HepG2 (cell line): ENCODE results near the gene ANXA9. TPM values are rescaled to one million over a fixed set of nuclear protein-coding genes. Genes with fewer than 3 reads are reported as not detected.

ENCODE experiments used
- ATAC-seq: fragments of 200-7000 bp; cut with Tn5 transposase; 3 replicates; pipeline ENCODE4 v1.9.1; 2020; ENCODE audit warnings: mild to moderate bottlenecking, moderate library complexity
- BruUV-seq: library from RNA; stranded (reverse); fragments of 400-500 nt; replicated peaks from 2 replicates; lab custom pipeline; 2021; lab: Mats Ljungman, UMichigan
- CTCF ChIA-PET: fragments of 300-600 bp; formaldehyde crosslinking; extraction: SDS; loops from one replicate; lab custom pipeline; 2021; ENCODE audit warnings: low total read pairs, inconsistent platforms, low intra/inter-chr PET ratio; lab: Yijun Ruan, JAX
- POLR2A ChIA-PET: fragments of 350-600 bp; sonication (Branson Sonifier 250); formaldehyde crosslinking; loops from one replicate; lab custom pipeline; 2020; ENCODE audit warnings: antibody characterized with exemption, inconsistent platforms; lab: Yijun Ruan, JAX
- DNase-seq: peaks from one replicate; pipeline ENCODE4 v3.0.0-alpha.2; 2015; ENCODE audit warnings: low spot score
- FAIRE-seq: peaks from 3 replicates; lab custom pipeline; 2011; peaks lifted over from hg19 to GRCh38; lab: Jason Lieb, UNC
- H2AFZ ChIP-seq: one replicate; pipeline ENCODE4 v1.6.1; 2011; ENCODE audit warnings: low read length, inconsistent platforms
- H3K27ac ChIP-seq: fragments of 300-600 bp; 3 replicates; pipeline ENCODE4 v1.8.0; 2011; ENCODE audit warnings: mixed run types, mild to moderate bottlenecking, mixed read lengths, low read length, inconsistent platforms; ENCODE audit not compliant: insufficient read depth; ENCODE audit errors: extremely low read length
- H3K27me3 ChIP-seq, 2 experiments: fragments of 200-600 bp in 1 of 2; 2 replicates in 1 of 2; 3 replicates in 1 of 2; pipeline versions ENCODE4 v1.6.0 to v1.8.0; 2011; ENCODE audit warnings: low read length in 2 of 2, mild to moderate bottlenecking in 2 of 2, moderate library complexity in 2 of 2, inconsistent platforms in 1 of 2; ENCODE audit not compliant: insufficient read depth in 2 of 2, control insufficient read depth in 1 of 2
- H3K36me3 ChIP-seq, 2 experiments: fragments of 200-600 bp in 1 of 2; replicated peaks in 1 of 2; 2 replicates in 1 of 2; 3 replicates in 1 of 2; pipeline versions ENCODE4 v1.5.1 to v1.8.0; 2011; ENCODE audit warnings: low read length in 2 of 2, inconsistent platforms in 1 of 2; ENCODE audit not compliant: insufficient read depth in 2 of 2, control insufficient read depth in 1 of 2
- H3K4me1 ChIP-seq: 2 replicates; pipeline ENCODE4 v1.5.1; 2012; ENCODE audit warnings: low read length, inconsistent platforms; ENCODE audit not compliant: insufficient read depth
- H3K4me2 ChIP-seq: 2 replicates; pipeline ENCODE4 v1.6.0; 2011; ENCODE audit warnings: low read depth, low read length, inconsistent platforms
- H3K4me3 ChIP-seq, 3 experiments: fragments of 200-600 bp in 1 of 3; sonication (generic), shearing (Covaris generic) in 1 of 3; replicated peaks in 1 of 3; 2 replicates each; pipeline ENCODE4 v1.5.1; 2011 to 2016; ENCODE audit warnings: low read length in 3 of 3, inconsistent platforms in 2 of 3, low read depth in 2 of 3, mild to moderate bottlenecking in 2 of 3, control low read depth in 1 of 3, mixed read lengths in 1 of 3; ENCODE audit not compliant: insufficient read depth in 1 of 3
- H3K79me2 ChIP-seq: one replicate; pipeline ENCODE4 v1.6.1; 2011; ENCODE audit warnings: low read length, inconsistent platforms; ENCODE audit not compliant: insufficient read depth
- H3K9ac ChIP-seq: 2 replicates; pipeline ENCODE4 v1.6.0; 2011; ENCODE audit warnings: mild to moderate bottlenecking, low read depth, low read length, inconsistent platforms; ENCODE audit not compliant: insufficient read depth
- H3K9me3 ChIP-seq: 2 replicates; pipeline ENCODE4 v1.5.1; 2012; ENCODE audit warnings: mild to moderate bottlenecking, low read length
- H4K20me1 ChIP-seq: 2 replicates; pipeline ENCODE4 v1.6.0; 2011; ENCODE audit warnings: inconsistent platforms, mild to moderate bottlenecking, low read length, moderate library complexity; ENCODE audit not compliant: insufficient read depth
- AGO2 ChIP-seq: fragments of 200-400 bp; formaldehyde crosslinking; optimal IDR thresholded peaks from 2 replicates; pipeline ENCODE3; 2017; ENCODE audit warnings: mild to moderate bottlenecking, low read depth, low read length, moderate library complexity
- GFI1 ChIP-seq: sonication (generic); formaldehyde crosslinking; IDR thresholded peaks from 2 replicates; pipeline ENCODE4 v1.5.0; 2020; ENCODE audit warnings: missing genetic modification reagents, mild to moderate bottlenecking, borderline replicate concordance
- HOXD1 ChIP-seq: sonication (generic); formaldehyde crosslinking; IDR thresholded peaks from 2 replicates; pipeline ENCODE4 v1.5.0; 2020; ENCODE audit warnings: missing genetic modification reagents
- NR2F2 ChIP-seq: IDR thresholded peaks from 2 replicates; pipeline ENCODE4 v1.6.1; 2012; ENCODE audit warnings: low read depth, inconsistent platforms, borderline replicate concordance
- REL ChIP-seq: sonication (generic); formaldehyde crosslinking; conservative IDR thresholded peaks from 2 replicates; pipeline ENCODE4 v1.8.0; 2022; ENCODE audit warnings: mild to moderate bottlenecking, missing genetic modification reagents, moderate library complexity
- RXRB ChIP-seq: IDR thresholded peaks from 2 replicates; pipeline ENCODE4 v1.6.1; 2016; ENCODE audit warnings: borderline replicate concordance, missing genetic modification reagents, missing compliant biosample characterization
- SAP130 ChIP-seq: IDR thresholded peaks from 2 replicates; pipeline ENCODE4 v1.6.1; 2016; ENCODE audit warnings: low read depth
- SOX6 ChIP-seq, 2 experiments: fragments of 450-650 bp in 1 of 2; sonication (generic) in 1 of 2; formaldehyde crosslinking in 1 of 2; IDR thresholded peaks; 2 replicates each; pipeline versions ENCODE4 v1.4.0 to v1.6.1; 2017 to 2020; ENCODE audit warnings: antibody characterized with exemption in 1 of 2, mild to moderate bottlenecking in 1 of 2, missing genetic modification reagents in 1 of 2
- SYNCRIP ChIP-seq: fragments of 200-400 bp; formaldehyde crosslinking; IDR thresholded peaks from 2 replicates; pipeline ENCODE4 v1.6.1; 2018; ENCODE audit warnings: mild to moderate bottlenecking, low read depth, low read length; ENCODE audit not compliant: insufficient read depth
- TP53 ChIP-seq: sonication (generic); formaldehyde crosslinking; conservative IDR thresholded peaks from 2 replicates; pipeline ENCODE4 v1.4.0; 2020; ENCODE audit warnings: missing genetic modification reagents
- ZFP36L1 ChIP-seq: sonication (generic); formaldehyde crosslinking; IDR thresholded peaks from 2 replicates; pipeline ENCODE4 v1.8.0; 2022; ENCODE audit warnings: mild to moderate bottlenecking, missing genetic modification reagents, moderate library complexity
- ZNF331 ChIP-seq: sonication (generic); formaldehyde crosslinking; IDR thresholded peaks from 2 replicates; pipeline ENCODE4 v1.4.0; 2020; ENCODE audit warnings: missing genetic modification reagents
- ZNF33A ChIP-seq: sonication (generic); formaldehyde crosslinking; IDR thresholded peaks from 2 replicates; pipeline ENCODE4 v1.5.1; 2020; ENCODE audit warnings: missing genetic modification reagents, mild to moderate bottlenecking, moderate library complexity, borderline replicate concordance
- ZNF816 ChIP-seq: sonication (generic); formaldehyde crosslinking; IDR thresholded peaks from 2 replicates; pipeline ENCODE4 v1.8.0; 2022; ENCODE audit warnings: missing genetic modification reagents, mild to moderate bottlenecking, borderline replicate concordance
- WGBS: methylation state at CpG from one replicate; pipeline ENCODE4 v1.1.6; 2017; ENCODE audit warnings: low lambda C conversion rate; 5-methylcytosine and 5-hydroxymethylcytosine counted together
- in situ Hi-C: cut with HindIII; loops from 2 replicates; pipeline ENCODE4 v1.10.0; 2017; ENCODE audit warnings: low pct_unique_long_range_greater_than_20kb; ENCODE audit not compliant: extremely low pct_ligation_motif_present
- intact Hi-C: fragments of 100-400 bp; cut with micrococcal nuclease; formaldehyde crosslinking; loops from one replicate; pipeline ENCODE4 v1.10.0; 2022; ENCODE audit not compliant: unreplicated experiment
- polyA plus RNA-seq, 8 experiments: library from polyadenylated mRNA; depleted of rRNA in 3 of 8; stranded (reverse) in 7 of 8; unstranded in 1 of 8; fragments of >200 nt; fragmentation: Illumina TruSeq in 4 of 8; extraction: Trizol in 4 of 8; gene quantifications; 2 replicates each; pipeline versions ENCODE4 v1.2.1 to v1.2.3, GENCODE V29; 2011 to 2016; ENCODE audit warnings: low read depth in 4 of 8, missing spikeins in 1 of 8, mixed read lengths in 1 of 8; ENCODE audit not compliant: insufficient read depth in 1 of 8
- total RNA-seq, 5 experiments: library from RNA; depleted of rRNA; stranded (reverse); fragments of >200 nt; fragmentation: Illumina TruSeq; extraction: Trizol; gene quantifications; 2 replicates each; pipeline ENCODE4 v1.2.3, GENCODE V29; 2016; ENCODE audit warnings: low read depth in 1 of 5
- TF ChIP-seq, protein P1 (sequence below): sonication (generic); formaldehyde crosslinking; IDR thresholded peaks from 2 replicates; pipeline ENCODE4 v1.5.0; 2020; ENCODE audit warnings: mild to moderate bottlenecking, missing genetic modification reagents
- TF ChIP-seq, protein P2 (sequence below): sonication (generic); formaldehyde crosslinking; IDR thresholded peaks from 2 replicates; pipeline ENCODE4 v1.8.0; 2022; ENCODE audit warnings: missing genetic modification reagents, low read depth, mild to moderate bottlenecking, borderline replicate concordance

The ANXA9 gene
- total and polyA plus RNA-seq, 2 of the 13 experiments (the other 11 are each of a cell fraction or from before 2014, with no cell fraction given), result 13.3 to 23.9 TPM

DNA sequence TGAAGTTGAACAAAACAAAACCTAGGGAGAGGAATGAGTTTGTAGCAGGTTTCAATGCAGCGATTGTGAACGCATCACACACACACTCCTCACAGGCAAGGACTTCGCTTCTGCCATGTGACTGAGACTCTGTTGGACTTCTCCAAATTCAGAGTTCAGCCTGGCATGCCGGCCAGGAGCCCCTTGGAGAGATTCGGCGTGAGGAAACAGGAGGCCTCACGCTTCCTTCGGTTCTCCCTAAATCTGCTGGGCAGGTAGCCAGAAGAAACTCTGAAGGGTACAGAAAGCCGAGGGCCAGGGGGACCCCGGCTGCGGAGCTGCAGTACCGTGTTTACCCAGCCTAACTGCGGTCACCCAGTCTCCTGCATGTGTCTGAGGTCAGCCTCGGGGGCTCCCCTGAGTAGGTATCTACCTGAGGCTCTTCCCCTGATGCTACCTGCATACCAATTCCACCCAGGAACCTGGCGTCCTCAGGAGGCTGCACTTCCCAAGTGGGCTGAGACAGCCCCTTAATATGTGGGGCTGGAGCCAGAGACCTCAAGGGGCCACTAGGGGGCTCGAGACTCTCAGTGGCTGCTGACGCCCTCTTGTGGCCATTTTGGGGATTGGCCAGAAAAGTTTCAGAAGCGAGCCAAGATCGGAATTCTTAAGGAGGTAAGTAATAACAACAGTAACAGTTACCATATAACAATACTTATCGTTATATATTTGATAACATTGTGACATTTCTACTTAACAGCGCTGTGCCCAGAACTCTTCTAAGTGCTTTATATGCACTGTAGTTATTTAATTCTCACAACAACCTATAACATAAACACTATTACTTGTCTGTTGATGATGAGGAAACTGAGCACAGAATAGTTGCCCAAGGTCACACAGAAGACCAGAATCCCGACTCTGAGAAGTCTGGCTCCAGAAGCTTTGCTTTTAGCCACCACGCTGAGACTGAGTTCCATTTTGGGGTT is 2.7 kb upstream of the ANXA9 start (continued):
- TF ChIP-seq, protein P1, sequence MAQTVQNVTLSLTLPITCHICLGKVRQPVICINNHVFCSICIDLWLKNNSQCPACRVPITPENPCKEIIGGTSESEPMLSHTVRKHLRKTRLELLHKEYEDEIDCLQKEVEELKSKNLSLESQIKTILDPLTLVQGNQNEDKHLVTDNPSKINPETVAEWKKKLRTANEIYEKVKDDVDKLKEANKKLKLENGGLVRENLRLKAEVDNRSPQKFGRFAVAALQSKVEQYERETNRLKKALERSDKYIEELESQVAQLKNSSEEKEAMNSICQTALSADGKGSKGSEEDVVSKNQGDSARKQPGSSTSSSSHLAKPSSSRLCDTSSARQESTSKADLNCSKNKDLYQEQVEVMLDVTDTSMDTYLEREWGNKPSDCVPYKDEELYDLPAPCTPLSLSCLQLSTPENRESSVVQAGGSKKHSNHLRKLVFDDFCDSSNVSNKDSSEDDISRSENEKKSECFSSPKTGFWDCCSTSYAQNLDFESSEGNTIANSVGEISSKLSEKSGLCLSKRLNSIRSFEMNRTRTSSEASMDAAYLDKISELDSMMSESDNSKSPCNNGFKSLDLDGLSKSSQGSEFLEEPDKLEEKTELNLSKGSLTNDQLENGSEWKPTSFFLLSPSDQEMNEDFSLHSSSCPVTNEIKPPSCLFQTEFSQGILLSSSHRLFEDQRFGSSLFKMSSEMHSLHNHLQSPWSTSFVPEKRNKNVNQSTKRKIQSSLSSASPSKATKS (CRISPR knock-in tag), result no peak
- TF ChIP-seq SOX6 (IDR thresholded peaks at IDR 0.05), result no peak
- TF ChIP-seq SOX6 (CRISPR knock-in tag; IDR thresholded peaks at IDR 0.05), result 0 out of 2 replicates have a peak, but pooled peaks have one; percentile 35

DNA sequence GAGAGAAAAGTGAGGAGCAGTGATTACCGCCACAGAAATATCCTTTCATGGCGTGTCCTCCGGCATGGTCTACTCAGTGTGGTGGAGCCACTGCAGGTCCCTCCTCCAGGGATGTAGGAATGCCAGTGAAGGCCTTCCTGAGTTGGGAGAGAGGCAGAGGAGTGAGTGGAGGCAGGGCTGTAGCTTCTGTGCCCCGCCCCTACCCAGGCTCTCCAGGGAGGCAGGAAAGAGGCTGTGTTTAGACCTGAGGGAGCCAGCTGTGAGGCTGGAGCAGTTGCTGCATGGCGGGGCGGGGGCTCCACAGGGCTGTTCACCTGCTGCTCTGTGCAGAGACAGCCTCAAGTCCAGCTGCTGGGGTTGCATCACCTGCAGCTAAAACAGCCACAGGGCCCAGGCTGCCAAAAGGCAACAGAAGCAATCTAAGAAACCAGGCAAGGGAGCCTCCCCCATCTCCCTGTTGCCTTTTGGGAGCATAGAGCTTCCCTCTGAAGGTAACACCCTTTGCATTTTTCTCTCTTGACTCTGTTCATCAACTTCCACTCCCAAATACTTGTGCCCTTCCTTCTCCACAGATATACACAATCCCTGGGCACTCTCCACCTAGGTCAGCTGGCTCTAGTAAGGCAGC is 801 bp upstream of the ANXA9 start:
- ChIA-PET POLR2A (interaction anchor here (0.8 to 5.2 kb wide), 23 partner anchors 8 to 419 kb away, joined by 3 to 150 read pairs (median 4); partner anchors contain the start of genes C1orf56, ENSA, GOLPH3L and MCL1), CTCF (interaction anchor here (0.9 to 3.9 kb wide), 3 partner anchors 10 to 26 kb away, joined by 3 to 24 read pairs (median 18); partner anchors contain the start of gene PRUNE1)
- Histone ChIP-seq H3K9ac (peak overlapping the region; percentile 69), H3K36me3 (peaks cover 3 to 9% of the 10 kb centered on the region in 2 experiments; a peak in 2 of 5 replicates), H3K4me1 (peaks cover 84% of the 10 kb centered on the region), H3K79me2 (peaks cover 2% of the 10 kb centered on the region), H3K4me2 (peak overlapping the region; percentile 90), H3K9me3 (no peaks in the 10 kb centered on the region), H3K27ac (peak overlapping the region; percentile 84), H2AFZ (peak overlapping the region; percentile 66), H3K27me3 (no peaks in the 10 kb centered on the region), H3K4me3 (peak overlapping the region; percentile 31 to 64 (median 46)), H4K20me1 (no peaks in the 10 kb centered on the region)
- ATAC-seq (peak; percentile 76), FAIRE-seq (peak; percentile 57), DNase-seq (peak; percentile 87)
- BruUV-seq, result no TSS peak
- WGBS, result 11% methylated on average over 3 of the region's 6 CpGs
- in situ Hi-C loops, result no loop called here
- intact Hi-C loops, result loop anchor here (1.0 kb wide), 1 partner anchor 25 kb away; the partner anchor contains the start of gene MINDY1
- TF ChIP-seq AGO2, result peak; percentile 43
- TF ChIP-seq ZNF331 (CRISPR knock-in tag), result peak; percentile 16; the same call in 1 of the 2 replicates
- TF ChIP-seq SAP130 (CRISPR knock-in tag), result peak; percentile 68
- no peak for TF ChIP-seq REL
- TF ChIP-seq ZFP36L1 (CRISPR knock-in tag), result no peak
- no peak for TF ChIP-seq NR2F2
- TF ChIP-seq ZNF33A (CRISPR knock-in tag), result no peak
- TF ChIP-seq HOXD1, result no peak
- peak; percentile 20; the same call in 1 of the 2 replicates for TF ChIP-seq RXRB (CRISPR knock-in tag)
- TF ChIP-seq, protein P2, sequence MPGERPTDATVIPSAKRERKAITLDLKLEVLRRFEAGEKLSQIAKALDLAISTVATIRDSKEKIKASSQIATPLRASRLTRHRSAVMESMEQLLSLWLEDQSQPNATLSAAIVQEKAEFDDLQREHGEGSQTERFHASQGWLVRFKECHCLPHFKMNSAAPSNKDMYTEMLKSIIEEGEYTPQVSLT (CRISPR knock-in tag), result no peak
- no peak for TF ChIP-seq TP53 (CRISPR knock-in tag)
- TF ChIP-seq GFI1 (CRISPR knock-in tag), result peak; percentile 91; the same call in 1 of the 2 replicates
- no peak for TF ChIP-seq ZNF816 (CRISPR knock-in tag)
- TF ChIP-seq SYNCRIP, result no peak
